Activated CD8-positive, alpha-beta memory T cell treated with anti-CD3 and anti-CD28 coated beads, Interleukin-2, amount 10 ng/mL, durations not matched to agents 7 days and 5 days (primary cell): ENCODE measurements around the gene DNAJC27. TPM values are rescaled to one million over a fixed set of nuclear protein-coding genes. Genes with fewer than 3 reads are reported as not detected.
A peak's percentile ranks its signal among the peaks of the same experiment; 100 is the strongest.

Experiments used
- ATAC-seq: fragments of 150-1000 bp; cut with Tn5 transposase; one replicate; pipeline ENCODE4 v1.10.0; 2021; ENCODE audit warnings: moderate library complexity
- CTCF ChIA-PET: fragments of 350-600 bp; sonication (Branson Sonifier 250); formaldehyde crosslinking; loops from one replicate; lab custom pipeline; 2021; ENCODE audit warnings: antibody characterized with exemption; lab: Charles Lee
- DNase-seq: peaks from one replicate; pipeline ENCODE4 v3.0.0-alpha.2; 2020
- H3K27ac Mint-ChIP-seq: one replicate; pipeline ENCODE4 v1.8.0; 2021; ENCODE audit warnings: mild to moderate bottlenecking, mixed read lengths
- H3K27me3 Mint-ChIP-seq: one replicate; pipeline ENCODE4 v1.8.0; 2021; ENCODE audit warnings: mixed read lengths
- H3K36me3 Mint-ChIP-seq: one replicate; pipeline ENCODE4 v1.8.0; 2021; ENCODE audit warnings: mild to moderate bottlenecking, mixed read lengths
- H3K4me1 Mint-ChIP-seq: one replicate; pipeline ENCODE4 v1.8.0; 2021; ENCODE audit warnings: mixed read lengths
- H3K4me3 Mint-ChIP-seq: one replicate; pipeline ENCODE4 v1.8.0; 2021; ENCODE audit warnings: mild to moderate bottlenecking, moderate library complexity, mixed read lengths
- H3K9me3 Mint-ChIP-seq: one replicate; pipeline ENCODE4 v1.8.0; 2022; ENCODE audit warnings: low read depth, mixed read lengths
- total RNA-seq, 2 experiments: library from RNA; stranded (reverse); gene quantifications; one replicate each; pipeline ENCODE4 v1.2.3, GENCODE V29; 2021

The DNAJC27 gene
- total RNA-seq, 2 experiments from 2014 or later, result 6.5 to 8.7 TPM

- H3K27me3 Mint-ChIP-seq, result no peaks in the 10 kb centered on the region
- H3K4me3 Mint-ChIP-seq, result no peak overlapping the region
- H3K4me1 Mint-ChIP-seq, result peaks cover 4% of the 10 kb centered on the region
- ATAC-seq (no peak), DNase-seq (no peak)
- H3K9me3 Mint-ChIP-seq, result peaks cover 5% of the 10 kb centered on the region
- no peak overlapping the region for H3K27ac Mint-ChIP-seq
- CTCF ChIA-PET, result interaction anchor here (0.6 kb wide), 1 partner anchor 183 kb away, joined by 3 read pairs; no protein-coding TSS in a partner anchor
- peaks cover 76% of the 10 kb centered on the region for H3K36me3 Mint-ChIP-seq
These were observed 13.8 kb downstream of the DNAJC27 start for GRCh38 chr2:24957976-24958375.

DNA sequence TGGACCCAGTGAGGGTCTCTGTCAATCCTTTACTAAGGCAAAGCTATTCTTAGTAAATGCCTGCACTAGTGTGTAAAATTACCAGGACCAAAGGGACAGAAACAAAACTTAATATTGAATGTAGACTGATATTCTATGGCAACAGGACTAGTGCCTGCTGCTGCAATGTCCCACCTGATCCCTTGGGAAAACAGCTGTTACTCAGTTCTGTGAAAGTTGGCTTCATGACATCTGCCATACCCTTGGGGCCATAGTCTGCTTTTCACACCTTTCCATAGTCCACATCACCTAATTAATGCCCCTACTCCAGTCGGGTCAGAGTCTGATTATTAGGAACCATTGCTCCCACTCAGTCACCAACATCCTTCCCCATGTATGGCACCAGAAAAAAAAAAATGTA, 14.5 kb downstream of the DNAJC27 start:
- Mint-ChIP-seq H3K36me3 (peaks cover 74% of the 10 kb centered on the region), H3K4me1 (peaks cover 4% of the 10 kb centered on the region), H3K4me3 (no peak overlapping the region), H3K9me3 (peaks cover 5% of the 10 kb centered on the region), H3K27me3 (no peaks in the 10 kb centered on the region), H3K27ac (no peak overlapping the region)
- ATAC-seq, result no peak
- DNase-seq, result no peak
- CTCF ChIA-PET, result no interaction called here

- Mint-ChIP-seq H3K27me3 (no peaks in the 10 kb centered on the region), H3K36me3 (peaks cover 77% of the 10 kb centered on the region), H3K27ac (no peak overlapping the region), H3K4me3 (no peak overlapping the region), H3K9me3 (peaks cover 5% of the 10 kb centered on the region), H3K4me1 (peaks cover 4% of the 10 kb centered on the region)
- ATAC-seq, result no peak
- no peak for DNase-seq
- CTCF ChIA-PET, result no interaction called here
These were observed 15.8 kb downstream of the DNAJC27 start for GRCh38 chr2:24955921-24956320.

DNA sequence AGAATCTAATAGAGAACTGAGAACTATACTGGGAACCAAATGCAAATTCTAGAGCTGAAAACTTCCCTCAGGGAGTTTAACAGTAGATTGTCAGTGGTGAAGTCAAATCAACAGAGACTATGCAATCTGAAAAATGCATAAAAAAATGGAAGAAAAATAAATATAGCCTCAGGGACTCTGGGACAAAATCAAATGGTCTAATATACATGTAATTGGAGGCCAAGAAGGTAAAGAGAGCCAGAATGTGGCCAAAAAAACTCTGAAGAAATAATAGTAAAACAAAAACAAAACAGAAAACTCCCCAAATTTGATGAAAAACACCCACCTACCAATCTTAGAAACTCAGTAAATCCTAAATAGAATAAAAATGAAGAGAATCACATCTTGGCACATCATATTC, 16.5 kb downstream of the DNAJC27 start:
- ATAC-seq (no peak), DNase-seq (no peak)
- peaks cover 5% of the 10 kb centered on the region for H3K9me3 Mint-ChIP-seq
- no peak overlapping the region for H3K27ac Mint-ChIP-seq
- CTCF ChIA-PET, result no interaction called here
- no peaks in the 10 kb centered on the region for H3K27me3 Mint-ChIP-seq
- H3K36me3 Mint-ChIP-seq, result peaks cover 75% of the 10 kb centered on the region
- peaks cover 4% of the 10 kb centered on the region for H3K4me1 Mint-ChIP-seq
- H3K4me3 Mint-ChIP-seq, result no peak overlapping the region

GRCh38 chr2:24950102-24950501, 21.7 kb downstream of the DNAJC27 start:
- Mint-ChIP-seq H3K4me1 (no peaks in the 10 kb centered on the region), H3K4me3 (no peak overlapping the region), H3K9me3 (peaks cover under 1% of the 10 kb centered on the region), H3K36me3 (peaks cover 40% of the 10 kb centered on the region), H3K27me3 (no peaks in the 10 kb centered on the region), H3K27ac (no peak overlapping the region)
- ATAC-seq (no peak), DNase-seq (no peak)
- CTCF ChIA-PET, result no interaction called here

DNA sequence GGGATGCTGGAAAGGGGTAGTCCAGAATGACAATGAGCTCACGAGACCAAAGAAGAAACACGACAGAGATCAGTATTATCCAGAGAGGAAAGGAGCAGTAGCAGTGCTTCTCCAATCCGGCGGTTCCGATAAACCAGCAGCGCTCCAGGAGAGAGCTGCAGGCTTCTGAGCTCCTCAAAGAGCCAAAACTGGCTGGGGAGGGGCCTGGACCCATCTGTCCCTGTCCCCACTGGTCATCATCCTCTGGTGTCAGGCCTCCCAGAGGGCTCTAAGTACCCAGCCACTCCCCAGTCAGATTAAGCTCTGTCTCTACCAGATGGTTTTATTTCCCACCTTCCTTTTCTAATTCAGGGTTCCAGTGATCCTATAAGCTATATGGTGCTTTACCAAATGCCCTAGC, 23.2 kb downstream of the DNAJC27 start:
- H3K36me3 Mint-ChIP-seq, result peaks cover 28% of the 10 kb centered on the region
- DNase-seq (no peak), ATAC-seq (no peak)
- H3K4me1 Mint-ChIP-seq, result no peaks in the 10 kb centered on the region
- no peak overlapping the region for H3K27ac Mint-ChIP-seq
- H3K4me3 Mint-ChIP-seq, result no peak overlapping the region
- CTCF ChIA-PET, result interaction anchor here (0.6 kb wide), 1 partner anchor 69 kb away, joined by 3 read pairs; no protein-coding TSS in a partner anchor
- no peaks in the 10 kb centered on the region for H3K27me3 Mint-ChIP-seq
- H3K9me3 Mint-ChIP-seq, result no peaks in the 10 kb centered on the region

DNA sequence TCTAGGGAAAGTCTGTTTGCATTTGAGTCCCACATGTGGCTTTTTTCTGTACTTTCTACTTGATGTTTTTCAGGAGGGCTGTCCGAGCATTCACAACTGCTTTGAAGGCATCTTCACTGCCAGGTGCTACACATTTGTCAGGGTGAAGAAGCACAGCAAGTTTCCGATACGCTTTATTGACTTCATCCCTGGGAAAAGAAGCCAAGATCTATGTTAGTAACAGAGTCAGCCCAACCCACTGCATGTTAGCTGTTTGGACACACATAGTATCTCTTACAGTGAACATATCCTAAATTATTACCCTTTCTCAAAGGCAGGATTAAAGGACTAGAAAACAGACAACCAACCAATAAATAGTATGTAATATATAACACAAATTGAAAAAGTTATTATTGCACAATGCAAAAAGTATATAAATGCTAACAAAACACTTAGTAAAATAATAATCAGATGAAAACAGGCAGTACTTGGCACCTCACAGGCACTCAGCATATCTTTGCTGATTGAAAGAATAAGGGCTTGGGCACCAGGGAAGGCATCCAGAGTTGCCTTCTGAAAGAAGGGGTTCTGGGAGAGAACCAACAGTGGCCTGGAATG, 24.1 kb downstream of the DNAJC27 start:
- DNase-seq, result no peak
- no peaks in the 10 kb centered on the region for H3K9me3 Mint-ChIP-seq
- CTCF ChIA-PET, result no interaction called here
- peaks cover 24% of the 10 kb centered on the region for H3K36me3 Mint-ChIP-seq
- H3K4me3 Mint-ChIP-seq, result no peak overlapping the region
- H3K27me3 Mint-ChIP-seq, result no peaks in the 10 kb centered on the region
- H3K27ac Mint-ChIP-seq, result no peak overlapping the region
- no peak for ATAC-seq
- no peaks in the 10 kb centered on the region for H3K4me1 Mint-ChIP-seq

DNA sequence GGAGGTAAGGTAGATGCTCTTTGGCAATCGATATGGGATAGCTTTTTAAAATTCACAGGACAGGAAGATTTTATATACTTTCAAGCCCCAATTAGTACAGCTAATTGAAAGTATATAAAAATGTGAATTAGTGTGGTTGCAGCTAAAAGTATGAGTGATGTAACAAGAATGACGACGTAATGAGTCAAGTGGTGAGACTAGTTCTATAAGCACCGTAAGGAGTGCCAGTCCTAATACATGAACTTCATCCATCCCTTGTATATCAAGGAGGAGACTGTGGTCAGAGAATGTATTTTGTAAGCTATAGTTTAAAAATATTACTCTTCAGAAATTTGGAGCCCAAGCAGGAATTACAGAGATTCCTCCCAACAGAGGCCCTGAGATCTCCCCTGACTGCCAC, 25.8 kb downstream of the DNAJC27 start:
- ATAC-seq (no peak), DNase-seq (no peak)
- H3K4me3 Mint-ChIP-seq, result no peak overlapping the region
- H3K27ac Mint-ChIP-seq, result no peak overlapping the region
- H3K4me1 Mint-ChIP-seq, result no peaks in the 10 kb centered on the region
- no peaks in the 10 kb centered on the region for H3K9me3 Mint-ChIP-seq
- H3K27me3 Mint-ChIP-seq, result no peaks in the 10 kb centered on the region
- H3K36me3 Mint-ChIP-seq, result peaks cover 13% of the 10 kb centered on the region
- CTCF ChIA-PET, result interaction anchor here (1.0 to 1.7 kb wide), 3 partner anchors 11 to 251 kb away, joined by 3 to 5 read pairs (median 3); no protein-coding TSS in a partner anchor

GRCh38 chr2:24943427-24944053, 28.2 kb downstream of the DNAJC27 start:
- Mint-ChIP-seq H3K4me1 (no peaks in the 10 kb centered on the region), H3K36me3 (peaks cover 9% of the 10 kb centered on the region), H3K4me3 (no peak overlapping the region), H3K27me3 (no peaks in the 10 kb centered on the region), H3K27ac (no peak overlapping the region), H3K9me3 (no peaks in the 10 kb centered on the region)
- no peak for ATAC-seq
- DNase-seq, result no peak
- CTCF ChIA-PET, result interaction anchor here (0.6 to 2.0 kb wide), 2 partner anchors 10 to 15 kb away, joined by 3 to 6 read pairs; no protein-coding TSS in a partner anchor

- no peak for ATAC-seq
- no peak for DNase-seq
- H3K9me3 Mint-ChIP-seq, result no peaks in the 10 kb centered on the region
- no peaks in the 10 kb centered on the region for H3K27me3 Mint-ChIP-seq
- no peaks in the 10 kb centered on the region for H3K4me1 Mint-ChIP-seq
- H3K36me3 Mint-ChIP-seq, result no peaks in the 10 kb centered on the region
- H3K4me3 Mint-ChIP-seq, result no peak overlapping the region
- CTCF ChIA-PET, result no interaction called here
- no peak overlapping the region for H3K27ac Mint-ChIP-seq
These were observed 32.4 kb downstream of the DNAJC27 start for GRCh38 chr2:24939353-24939752.

DNA sequence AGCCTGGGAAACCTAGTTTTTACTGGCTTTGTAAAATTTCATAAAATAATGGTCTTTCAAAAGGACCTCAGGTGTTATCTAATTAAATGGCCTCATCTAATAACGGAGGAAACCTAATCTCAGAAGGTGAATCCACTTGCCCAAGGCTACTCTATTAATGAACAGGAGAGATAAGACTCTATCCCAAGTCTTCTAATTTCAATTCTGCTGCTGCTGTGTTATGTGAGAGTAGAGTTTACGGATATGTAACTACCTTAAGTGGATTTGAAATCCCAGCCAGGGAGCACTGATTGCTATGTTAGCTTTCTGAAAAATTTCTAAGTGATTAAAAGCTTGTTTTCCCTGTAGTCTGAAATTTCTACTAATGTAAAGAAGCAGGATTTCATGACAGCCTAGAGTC, 34.5 kb downstream of the DNAJC27 start:
- DNase-seq (no peak), ATAC-seq (no peak)
- no peak overlapping the region for H3K27ac Mint-ChIP-seq
- H3K4me1 Mint-ChIP-seq, result no peaks in the 10 kb centered on the region
- peaks cover 3% of the 10 kb centered on the region for H3K27me3 Mint-ChIP-seq
- no peaks in the 10 kb centered on the region for H3K9me3 Mint-ChIP-seq
- no peak overlapping the region for H3K4me3 Mint-ChIP-seq
- no peaks in the 10 kb centered on the region for H3K36me3 Mint-ChIP-seq
- CTCF ChIA-PET, result interaction anchor here (0.8 kb wide), 1 partner anchor 192 kb away, joined by 4 read pairs; no protein-coding TSS in a partner anchor

DNA sequence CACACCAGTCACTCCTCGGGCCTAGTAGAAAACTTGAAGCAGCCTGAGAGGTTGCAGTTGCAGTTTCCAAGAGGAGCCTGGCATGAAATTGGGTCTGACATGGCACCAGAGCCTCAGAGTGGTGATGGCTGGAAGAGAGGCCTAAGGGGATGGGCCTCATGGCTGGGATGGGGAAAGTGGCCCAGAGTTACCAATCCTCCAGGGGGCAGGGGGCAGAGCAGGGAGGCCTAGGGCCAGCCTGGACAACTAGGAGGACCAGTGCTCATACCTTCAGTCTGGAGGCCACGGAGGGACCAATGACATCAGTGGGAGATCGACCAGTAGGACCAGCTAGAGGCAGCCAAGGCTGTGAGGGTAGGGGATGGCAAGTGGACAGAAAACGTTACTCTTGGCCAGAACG, 36.6 kb downstream of the DNAJC27 start:
- no peak for ATAC-seq
- CTCF ChIA-PET, result interaction anchor here (1.0 kb wide), 1 partner anchor 11 kb away, joined by 3 read pairs; no protein-coding TSS in a partner anchor
- DNase-seq, result peak; percentile 22
- Mint-ChIP-seq H3K9me3 (no peaks in the 10 kb centered on the region), H3K27me3 (peaks cover 3% of the 10 kb centered on the region), H3K36me3 (no peaks in the 10 kb centered on the region), H3K4me3 (no peak overlapping the region), H3K4me1 (peaks cover 10% of the 10 kb centered on the region), H3K27ac (no peak overlapping the region)

- H3K27me3 Mint-ChIP-seq, result peaks cover 3% of the 10 kb centered on the region
These were observed 39.0 kb downstream of the DNAJC27 start for GRCh38 chr2:24932715-24933114.

GRCh38 chr2:24930768-24931167, 41.0 kb downstream of the DNAJC27 start:
- H3K4me1 Mint-ChIP-seq, result peaks cover 10% of the 10 kb centered on the region
- H3K36me3 Mint-ChIP-seq, result no peaks in the 10 kb centered on the region
- H3K9me3 Mint-ChIP-seq, result no peaks in the 10 kb centered on the region
- H3K4me3 Mint-ChIP-seq, result no peak overlapping the region
- peak; percentile 79 for ATAC-seq
- peaks cover 3% of the 10 kb centered on the region for H3K27me3 Mint-ChIP-seq
- H3K27ac Mint-ChIP-seq, result peak overlapping the region; percentile 42
- DNase-seq, result peak; percentile 66
- CTCF ChIA-PET, result interaction anchor here (0.7 kb wide), 1 partner anchor 13 kb away, joined by 3 read pairs; no protein-coding TSS in a partner anchor

More at GRCh38 chr2:24932715-24933114, 39.0 kb downstream of the DNAJC27 start:
- H3K4me1 Mint-ChIP-seq, result peaks cover 10% of the 10 kb centered on the region
- H3K27ac Mint-ChIP-seq, result no peak overlapping the region
- H3K9me3 Mint-ChIP-seq, result no peaks in the 10 kb centered on the region
- no peak for ATAC-seq
- H3K36me3 Mint-ChIP-seq, result no peaks in the 10 kb centered on the region
- CTCF ChIA-PET, result no interaction called here
- DNase-seq, result no peak
- no peak overlapping the region for H3K4me3 Mint-ChIP-seq
